HT-29 (cell line): ENCODE data around the gene MTURN. TPM values are rescaled to one million over a fixed set of nuclear protein-coding genes. Genes with fewer than 3 reads are reported as not detected.
A peak's percentile ranks its signal among the peaks of the same experiment; 100 is the strongest.
"Not testable (repeated sequence)": the region's sequence is repeated elsewhere in the genome, so short reads cannot be mapped to it uniquely, and the experiment has no call there.

ENCODE experiments used
- DNase-seq: peaks from one replicate; pipeline ENCODE4 v3.0.0-alpha.2; 2015; ENCODE audit warnings: low spot score
- total RNA-seq: library from RNA; depleted of rRNA; stranded (reverse); fragments of >200 nt; shearing (Covaris generic); gene quantifications from 2 replicates; pipeline ENCODE4 v1.2.3, GENCODE V29; 2014; rRNA removed

Gene MTURN
- total RNA-seq, result 7.2 and 8.5 TPM in 2 replicates

DNA sequence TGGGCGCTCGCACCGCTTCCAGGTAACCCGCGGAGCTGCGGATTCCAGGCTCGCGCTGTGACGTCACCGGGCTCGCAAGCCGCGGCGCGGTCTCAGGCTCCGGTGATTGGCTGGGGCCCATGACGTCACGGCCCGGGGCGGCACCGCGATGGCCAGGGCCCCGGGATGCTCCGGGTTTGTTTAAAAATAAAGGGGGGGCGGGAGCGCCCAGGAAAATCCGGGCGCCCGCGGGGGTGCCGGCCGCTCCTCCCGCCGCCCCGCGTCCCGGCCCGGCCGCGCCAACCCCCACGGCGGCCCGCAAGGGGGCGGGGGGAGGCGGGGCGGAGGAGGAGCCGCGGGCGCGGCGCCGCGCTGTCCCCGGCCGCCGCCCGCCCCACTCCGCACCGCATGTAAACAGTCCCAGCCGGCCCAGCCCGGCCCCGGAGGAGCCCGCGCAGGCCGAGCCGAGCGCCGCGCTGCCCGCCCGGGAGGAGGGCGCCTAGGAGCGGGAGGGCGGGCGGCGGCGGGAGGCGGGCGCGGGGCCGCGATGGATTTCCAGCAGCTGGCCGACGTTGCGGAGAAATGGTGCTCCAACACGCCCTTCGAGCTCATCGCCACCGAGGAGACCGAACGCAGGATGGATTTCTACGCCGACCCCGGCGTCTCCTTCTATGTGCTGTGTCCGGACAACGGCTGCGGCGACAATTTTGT, at the start of gene MTURN:
Gene MTURN (plus strand): TSS at position 376 of the 690 bp plus-strand sequence. CDS start 151 bp downstream, at position 527.
- DNase-seq, result peak; percentile 88

DNA sequence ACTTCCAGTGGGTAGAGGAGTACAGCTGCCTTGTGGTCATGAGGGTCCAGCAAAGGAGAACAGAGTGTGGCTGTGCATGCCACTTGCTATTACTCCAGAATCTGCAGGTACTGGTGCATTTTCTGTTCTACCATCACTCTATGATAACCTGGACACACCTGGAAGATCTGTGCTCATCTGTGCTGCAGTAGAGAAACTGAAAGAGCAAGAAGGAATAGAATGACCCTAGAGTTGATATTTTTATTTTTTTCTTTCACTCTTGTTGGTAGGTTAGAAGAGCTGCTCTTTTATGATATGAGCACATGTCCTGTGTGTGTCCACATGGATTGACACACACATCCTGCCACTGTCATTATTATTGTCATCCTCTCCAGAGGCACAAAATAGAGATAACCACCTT, 48.3 kb upstream of the MTURN start:
- no peak for DNase-seq

DNA sequence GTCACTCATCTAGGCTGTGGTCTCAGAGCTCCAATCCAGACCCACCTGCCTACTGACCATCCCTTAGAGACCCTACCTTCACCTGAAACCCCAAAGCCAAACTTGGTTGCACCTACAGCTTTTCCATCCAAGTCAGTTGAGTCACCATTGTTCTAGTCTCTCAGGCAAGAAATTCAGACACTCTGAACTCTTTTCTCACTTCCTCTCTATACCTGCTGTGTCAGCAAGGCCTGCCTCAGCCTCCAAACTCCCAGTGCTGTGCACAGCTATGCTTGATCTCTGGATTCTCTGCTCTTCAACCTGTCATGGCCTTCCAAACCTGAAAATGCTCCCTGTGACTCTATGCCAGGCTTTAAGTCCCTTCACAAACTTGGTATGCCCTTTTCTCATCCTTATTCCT, 47.4 kb upstream of the MTURN start:
- DNase-seq, result no peak

DNA sequence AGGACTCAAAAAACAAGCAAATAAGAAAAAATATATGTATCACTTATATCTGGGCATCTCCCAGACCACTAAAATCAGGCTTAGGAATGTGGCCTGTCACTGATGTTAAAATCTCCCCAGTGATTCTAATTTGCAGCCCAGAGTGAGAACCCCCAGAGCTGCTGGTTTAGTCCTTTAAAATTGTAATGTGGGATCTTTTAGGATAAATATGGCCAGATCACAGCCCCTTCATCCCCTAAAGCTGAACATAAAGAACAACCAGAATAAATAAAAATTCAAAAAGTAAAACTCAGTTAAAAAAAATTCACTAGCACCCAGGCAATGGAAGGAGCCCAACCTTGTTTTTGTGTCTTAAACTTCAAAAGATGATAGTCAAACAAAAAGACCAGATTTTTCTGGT, 46.4 kb upstream of the MTURN start:
- no peak for DNase-seq

DNA sequence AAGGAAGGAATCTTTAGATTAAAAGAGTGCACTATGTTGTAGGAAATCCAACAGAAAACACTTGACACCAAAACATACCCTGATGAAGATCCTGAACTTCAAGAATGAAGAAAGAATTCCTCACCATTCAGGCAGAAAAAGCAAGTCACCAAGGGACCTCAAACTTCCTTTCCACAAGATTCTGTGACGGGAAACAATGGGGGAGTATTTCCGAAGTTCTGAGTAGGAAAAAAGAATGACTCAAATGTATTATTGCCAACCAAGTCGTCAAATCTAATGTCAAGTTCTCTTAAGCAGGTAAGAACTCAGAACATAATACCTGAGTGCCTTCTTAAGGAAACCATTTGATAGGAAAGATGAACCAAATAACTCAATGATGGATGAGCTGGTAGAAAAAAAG, 44.7 kb upstream of the MTURN start:
- DNase-seq, result no peak

DNA sequence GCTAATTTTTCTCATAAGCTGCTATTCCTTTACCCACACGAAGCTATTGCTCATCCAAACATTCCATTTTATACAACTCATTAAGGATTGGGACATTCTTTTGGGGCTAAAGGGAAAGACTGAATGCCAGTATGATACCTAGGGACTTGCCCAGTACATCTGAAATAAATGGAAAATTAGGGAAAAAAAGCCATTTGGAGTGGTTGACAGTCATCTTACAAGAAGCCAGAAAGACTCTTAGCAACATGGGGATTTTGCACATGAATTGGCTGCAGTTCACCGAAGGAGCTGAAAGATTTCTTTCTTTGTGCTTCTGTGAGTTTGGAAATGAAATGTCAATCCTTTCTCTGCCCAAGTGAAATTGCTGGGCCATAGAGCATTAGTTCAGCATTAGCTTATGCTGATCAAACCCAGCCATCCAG, 43.3 kb upstream of the MTURN start:
- DNase-seq, result no peak

DNA sequence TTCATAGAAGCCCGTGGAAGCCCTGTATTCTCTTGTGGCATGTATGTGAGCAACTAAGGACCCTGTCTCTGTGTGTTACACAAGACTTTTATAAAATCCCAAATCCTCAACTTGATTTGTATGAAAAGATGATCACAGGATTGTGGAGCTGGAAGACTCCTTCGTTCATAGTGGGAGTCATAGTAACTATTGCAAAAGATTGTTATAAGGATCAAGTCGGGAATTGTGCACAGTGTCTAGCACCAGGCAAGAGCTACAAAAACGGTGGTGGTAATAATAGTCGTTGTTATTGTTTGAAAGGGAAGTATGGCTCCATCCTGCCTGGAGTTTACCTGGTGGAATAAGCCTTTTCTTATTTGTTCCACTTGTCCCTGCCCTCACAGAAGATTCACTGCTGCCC, 42.8 kb upstream of the MTURN start:
- DNase-seq, result no peak

DNA sequence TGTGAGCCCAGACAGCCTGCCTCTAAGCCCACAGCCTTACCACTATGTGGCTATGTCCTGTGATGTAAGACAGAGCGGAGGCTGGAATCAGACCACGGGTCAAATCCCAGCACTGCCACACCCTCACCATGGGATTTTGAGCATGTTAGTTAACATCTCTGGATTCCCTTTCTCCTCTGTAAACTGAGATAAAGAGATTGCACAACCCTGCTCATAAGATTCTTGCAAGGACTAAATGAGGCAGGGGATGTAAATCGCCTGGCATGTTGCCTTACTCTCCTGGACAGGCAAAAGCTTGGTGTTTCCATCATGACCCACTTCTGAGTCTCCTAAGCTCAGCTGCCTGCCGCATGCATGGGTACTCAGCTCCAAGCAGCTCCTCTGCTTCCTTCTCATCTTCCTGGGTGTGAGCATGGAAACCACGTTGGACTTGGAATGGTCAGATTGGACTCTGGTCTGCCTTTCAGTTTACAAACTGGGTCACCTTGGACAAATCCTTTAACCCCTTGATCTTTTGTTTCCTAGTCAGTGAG, 41.3 kb upstream of the MTURN start:
- DNase-seq, result no peak

DNA sequence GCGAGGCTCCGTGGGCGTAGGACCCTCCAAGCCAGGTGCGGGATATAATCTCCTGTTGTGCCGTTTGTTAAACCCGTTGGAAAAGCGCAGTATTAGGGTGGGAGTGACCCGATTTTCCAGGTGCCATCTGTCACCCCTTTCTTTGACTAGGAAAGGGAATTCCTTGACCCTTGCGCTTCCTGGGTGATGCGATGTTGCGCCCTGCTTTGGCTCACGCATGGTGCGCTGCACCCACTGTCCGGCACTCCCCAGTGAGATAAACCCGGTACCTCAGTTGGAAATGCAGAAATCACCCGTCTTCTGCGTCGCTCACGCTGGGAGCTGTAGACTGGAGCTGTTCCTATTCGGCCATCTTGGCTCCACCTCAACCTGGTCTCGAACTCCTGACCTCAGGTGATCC, 36.2 kb upstream of the MTURN start:
- DNase-seq, result not testable (repeated sequence)

DNA sequence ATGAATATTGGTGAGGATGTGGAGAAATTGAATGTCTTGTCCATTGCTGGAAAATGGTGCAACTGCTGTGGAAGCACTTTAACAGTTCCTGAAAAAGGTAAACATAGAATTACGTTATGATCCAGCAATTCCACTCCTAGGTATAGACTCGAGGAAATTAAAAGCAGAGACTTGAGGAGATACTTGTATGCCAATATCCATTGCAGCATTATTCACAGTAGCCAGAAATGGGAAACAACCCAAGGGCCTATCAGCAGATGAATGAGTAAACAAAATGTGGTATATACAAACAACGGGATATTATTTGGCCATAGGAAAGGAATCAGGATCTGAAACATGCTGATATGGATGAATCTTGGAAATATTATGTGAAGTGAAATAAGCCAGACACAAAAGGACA, 32.5 kb upstream of the MTURN start:
- DNase-seq, result no peak

DNA sequence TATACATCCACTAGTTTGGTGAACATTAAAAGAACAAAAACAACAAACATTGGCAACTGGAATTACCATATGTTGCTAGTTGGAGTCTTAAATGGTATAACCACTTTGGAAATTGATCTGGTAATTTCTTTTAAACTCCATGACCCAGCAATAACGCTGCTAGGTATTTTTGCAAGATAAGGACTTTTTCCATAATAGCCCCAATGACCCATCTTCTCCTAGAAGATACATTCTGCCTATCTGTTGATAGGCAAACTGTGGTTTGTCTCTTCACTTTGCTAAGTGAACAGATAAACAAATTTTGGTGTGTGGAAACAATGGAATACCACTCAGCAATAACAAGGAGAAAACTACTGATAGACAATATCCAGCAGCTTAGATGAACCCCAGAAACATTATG, 30.6 kb upstream of the MTURN start:
- DNase-seq, result no peak

DNA sequence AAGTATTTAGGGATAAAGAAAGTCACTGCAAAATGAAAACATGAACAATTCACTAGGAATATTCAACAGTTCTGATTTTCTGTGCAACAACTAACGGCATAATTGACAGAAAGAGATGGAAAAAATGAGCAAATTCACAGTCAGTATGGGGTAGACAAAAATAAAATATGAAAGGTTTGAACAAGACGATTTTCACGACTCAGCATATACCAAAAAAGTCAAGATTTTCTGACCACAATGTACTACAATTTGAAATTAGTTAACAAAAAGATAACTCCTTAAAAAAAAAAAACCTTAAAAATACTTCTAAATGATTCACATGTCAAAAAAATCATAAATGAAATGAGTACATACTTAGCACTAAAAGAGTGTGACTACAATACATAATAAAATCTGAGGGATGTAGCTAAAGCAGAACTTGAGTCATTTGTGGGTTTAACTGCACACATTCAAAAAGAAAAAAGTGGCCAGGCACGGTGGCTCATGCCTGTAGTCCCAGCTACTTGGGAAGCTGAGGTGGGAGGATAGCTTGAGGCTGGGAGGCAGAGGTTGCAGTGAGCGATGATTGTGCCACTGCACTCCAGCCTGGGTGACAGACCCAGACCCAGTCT, 22.6 kb upstream of the MTURN start:
- DNase-seq, result no peak

DNA sequence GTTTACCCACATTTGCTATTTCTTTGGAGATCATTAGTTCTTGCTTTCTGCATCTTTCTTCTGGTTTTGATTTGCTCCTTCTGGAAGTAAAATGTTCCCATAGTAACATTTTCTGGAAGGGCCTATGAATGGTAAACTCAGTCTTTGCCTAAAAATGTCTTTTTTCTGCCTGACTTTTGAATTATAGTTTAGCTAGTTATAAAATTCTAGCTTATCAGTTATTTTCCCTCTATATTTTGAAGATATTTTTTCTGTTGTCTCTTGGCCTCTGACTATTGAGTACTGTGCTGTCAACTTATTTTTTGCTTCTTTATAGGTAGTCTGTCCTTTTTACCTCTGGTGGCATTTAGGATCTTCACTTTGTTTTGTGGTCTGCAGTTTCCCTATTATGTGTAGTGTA, 21.6 kb upstream of the MTURN start:
- no peak for DNase-seq

DNA sequence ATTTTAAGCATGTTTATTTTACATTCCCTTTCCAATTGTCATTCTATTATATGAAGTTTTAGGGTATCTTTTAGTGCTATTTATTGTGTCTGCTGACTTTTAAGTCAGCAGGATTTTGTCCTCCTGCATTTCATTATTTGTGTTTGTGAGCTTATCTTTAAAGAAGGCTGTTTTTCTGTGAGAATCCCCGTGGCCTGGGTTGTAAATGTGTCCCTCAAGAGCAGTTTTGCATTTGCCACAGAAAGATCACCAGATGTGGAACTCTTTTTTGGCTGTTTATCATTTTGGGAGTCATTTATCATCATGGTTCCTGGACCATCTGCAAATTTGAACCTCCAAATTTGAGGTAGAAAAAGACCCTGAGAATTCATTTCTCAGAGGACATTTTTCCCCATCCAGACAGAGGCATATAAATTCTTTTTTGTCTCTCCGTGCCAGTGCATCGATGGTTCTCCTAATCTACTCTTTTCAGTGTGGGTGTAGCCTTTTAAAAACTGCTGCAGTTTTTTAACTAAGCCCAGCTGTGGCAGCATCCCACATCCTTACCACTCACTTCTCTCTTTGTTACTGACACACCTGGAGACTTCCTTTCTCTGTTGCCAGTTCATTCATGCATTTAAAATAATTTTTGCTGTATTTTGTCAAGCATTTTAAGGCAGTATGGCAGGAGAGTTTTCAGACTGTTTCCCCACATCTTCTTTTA, 20.1 kb upstream of the MTURN start:
- no peak for DNase-seq

DNA sequence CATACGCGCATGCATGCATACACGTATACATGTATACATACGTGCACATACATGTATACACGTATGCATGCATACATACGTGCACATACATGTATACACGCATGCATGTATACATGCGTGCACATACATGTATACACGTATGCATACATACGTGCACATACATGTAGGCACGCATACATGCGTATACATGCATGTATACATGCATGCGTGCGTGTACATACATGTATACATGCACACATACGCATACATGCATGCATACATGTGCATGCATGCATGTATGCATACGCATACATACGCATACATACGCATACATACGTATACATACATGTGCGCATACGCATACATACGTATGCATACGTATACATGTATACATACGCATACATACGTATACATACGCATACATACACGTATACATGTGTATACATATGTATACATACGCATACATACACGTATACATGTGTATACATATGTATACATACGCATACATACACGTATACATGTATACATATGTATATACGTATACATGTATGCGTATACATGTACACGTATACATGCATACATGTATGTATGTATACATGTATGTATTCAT, 19.0 kb upstream of the MTURN start:
- no peak for DNase-seq

DNA sequence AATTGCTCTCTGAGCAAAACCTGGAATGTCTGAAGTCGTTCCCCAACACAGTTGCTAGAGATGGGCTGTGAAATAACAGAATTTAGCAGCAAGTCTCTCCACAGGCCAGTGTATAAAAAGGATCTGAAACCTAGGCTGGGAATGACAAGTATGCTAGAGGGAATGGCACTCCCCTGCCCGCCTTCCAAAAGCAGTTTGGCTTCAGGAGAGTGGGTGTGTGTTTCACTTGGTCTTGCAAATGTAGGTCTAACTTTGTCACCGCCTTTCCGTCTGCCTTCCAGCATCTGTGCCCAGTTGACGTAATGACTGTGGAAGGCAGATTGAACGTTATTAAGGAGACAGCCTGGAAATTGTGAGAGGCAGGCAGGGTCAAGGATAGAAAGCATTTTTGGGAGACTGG, 18.0 kb upstream of the MTURN start:
- no peak for DNase-seq

DNA sequence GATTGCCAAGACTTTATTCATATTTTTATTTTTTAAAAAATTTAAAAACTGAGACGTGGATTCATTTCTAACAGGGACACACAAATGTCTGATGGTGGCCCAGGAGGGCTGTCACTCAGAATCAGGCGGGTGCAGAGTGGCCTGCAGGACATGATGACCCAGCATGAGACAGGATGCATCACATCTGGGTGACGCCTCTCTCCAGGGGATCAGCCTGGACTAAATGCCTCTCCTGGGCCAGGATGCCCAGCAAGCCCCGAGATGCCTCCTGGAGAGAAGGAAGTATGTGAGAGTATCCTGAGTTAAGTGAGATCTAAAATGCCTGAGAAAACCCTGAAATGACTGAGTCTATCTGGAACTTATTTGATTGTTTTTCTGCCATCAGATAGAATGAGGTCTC, 16.9 kb upstream of the MTURN start:
- no peak for DNase-seq

DNA sequence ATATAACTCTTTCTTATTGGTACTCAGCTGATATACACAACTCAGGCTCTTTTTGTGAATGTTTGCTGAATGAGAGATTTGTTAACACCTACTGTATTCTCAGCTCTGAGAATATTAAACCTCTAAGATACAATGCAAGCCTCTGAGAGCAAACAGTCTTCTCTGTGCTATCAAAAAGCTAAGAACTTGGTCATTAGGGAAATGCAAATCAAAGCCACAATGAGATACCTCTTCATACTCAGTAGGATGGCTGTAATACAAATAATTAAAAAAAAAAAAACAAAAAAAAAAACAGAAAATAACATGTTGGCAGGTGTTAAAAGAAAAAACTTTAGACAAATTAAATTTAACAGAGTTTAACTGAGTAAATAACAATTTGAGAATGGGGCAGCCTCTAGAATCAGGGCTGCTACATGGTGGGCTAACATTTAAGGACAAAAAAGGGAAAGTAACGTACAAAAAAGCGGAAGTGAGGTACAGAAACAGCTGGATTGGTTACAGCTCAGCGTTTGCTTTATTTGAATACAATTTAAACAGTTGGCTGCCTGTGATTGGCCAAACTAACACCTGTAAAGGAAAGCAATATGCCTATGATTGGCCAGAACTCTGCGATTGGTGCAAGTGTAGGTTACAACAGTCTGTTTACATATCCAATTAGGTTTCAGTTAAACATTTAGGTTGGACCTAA, 14.8 kb upstream of the MTURN start:
- DNase-seq, result no peak

DNA sequence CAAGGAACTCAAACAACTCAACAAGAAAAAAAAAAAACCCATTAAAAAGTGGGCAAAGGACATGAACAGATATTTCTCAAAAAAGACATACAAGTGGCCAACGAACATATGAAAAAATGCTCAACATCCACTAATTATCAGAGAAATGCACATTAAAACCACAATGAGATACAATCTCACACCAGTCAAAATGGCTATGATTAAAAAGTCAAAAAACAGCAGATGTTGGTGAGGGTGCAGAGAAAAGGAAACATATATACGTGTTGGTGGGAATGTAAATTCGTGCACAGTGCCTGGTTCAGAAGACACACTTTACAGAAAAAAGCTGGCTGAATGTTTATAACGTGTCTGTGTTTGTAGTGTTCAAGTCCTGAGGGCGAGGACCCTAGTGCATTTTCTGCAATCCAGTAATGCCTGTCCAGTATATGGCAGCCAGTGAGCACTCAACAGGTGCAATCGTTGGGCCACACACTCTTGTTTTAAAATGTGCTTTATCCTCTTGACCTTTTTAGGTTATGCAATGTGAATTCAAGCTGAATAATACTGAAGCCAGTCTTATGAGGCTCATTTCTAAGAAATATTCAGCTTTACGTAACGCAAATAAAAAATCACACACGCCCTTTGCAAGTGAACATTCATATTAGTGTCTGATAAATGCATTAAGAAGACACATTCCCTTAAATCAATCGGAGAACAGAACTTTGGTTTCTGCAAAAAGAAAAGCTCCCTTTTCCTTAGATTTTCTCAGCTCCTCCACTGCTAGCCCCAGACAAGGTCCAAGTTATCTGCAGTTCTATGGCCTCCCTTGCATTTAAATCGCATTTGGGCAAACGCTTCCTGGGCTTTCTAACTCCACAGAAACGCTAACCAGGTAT, 813 bp upstream of the MTURN start:
- DNase-seq, result no peak

DNA sequence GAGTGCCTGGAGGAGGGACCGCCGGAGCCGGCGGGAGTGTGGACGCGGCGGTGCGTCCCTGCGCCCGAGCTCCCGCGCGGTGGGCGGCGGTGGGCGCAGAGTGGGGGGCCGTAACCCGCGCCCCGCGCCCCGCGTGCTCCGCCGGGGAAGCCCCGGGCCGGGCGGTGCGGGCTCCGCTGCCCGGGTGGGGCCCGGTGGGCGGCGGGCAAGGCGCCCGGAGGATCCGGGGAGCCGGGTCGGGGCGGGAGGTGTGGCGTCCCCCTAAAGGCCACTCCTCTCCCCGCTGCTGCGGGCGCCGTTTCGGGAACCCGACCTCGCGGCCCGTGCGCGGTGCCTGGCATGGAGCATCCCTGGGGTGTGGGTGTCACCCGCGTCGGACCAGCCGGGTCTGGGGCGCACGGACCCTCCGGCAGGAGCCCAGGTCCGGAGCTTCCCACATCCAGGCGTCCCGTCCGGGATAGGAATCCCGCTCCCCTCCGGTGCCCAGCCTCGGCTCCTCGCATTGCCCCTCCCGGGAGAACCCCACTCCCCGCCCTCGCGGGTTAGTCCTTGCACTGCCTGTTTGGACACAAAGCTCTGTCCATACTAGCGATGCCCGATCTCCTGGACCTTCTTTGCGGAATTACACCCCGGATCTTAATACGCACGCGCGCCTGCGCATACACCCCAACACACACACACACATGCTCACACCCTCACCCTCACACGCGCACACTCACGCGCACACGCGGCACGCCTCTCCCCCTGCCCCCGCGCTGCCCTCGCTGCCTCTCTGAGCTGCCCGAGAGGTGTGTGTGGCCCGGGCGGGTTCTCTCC, 723 bp downstream of the MTURN start:
- DNase-seq, result peak; percentile 66
